ENCODE results near the gene PSMD1.

DNA sequence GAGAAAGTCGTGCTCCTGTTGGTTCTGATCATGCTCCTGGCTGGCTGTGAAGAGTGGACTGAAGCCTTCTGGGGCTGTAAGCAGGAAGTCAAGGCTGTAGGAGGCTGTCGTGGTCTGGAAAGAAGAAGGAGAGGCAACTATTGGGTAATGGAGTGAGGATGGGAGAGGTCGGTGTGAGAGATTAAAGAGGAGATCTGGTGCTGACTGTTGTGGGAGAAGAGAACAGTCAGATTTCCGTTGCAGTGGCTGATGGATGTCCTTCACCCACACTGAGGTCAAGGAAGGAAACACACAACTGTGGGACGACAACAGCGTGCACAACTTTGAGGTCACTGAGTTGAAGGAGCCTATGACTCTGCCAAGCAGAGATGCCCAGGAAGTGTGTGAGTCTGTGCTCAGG, 2.8 kb upstream of the PSMD1 start:
- TF ChIP-seq, protein P1, sequence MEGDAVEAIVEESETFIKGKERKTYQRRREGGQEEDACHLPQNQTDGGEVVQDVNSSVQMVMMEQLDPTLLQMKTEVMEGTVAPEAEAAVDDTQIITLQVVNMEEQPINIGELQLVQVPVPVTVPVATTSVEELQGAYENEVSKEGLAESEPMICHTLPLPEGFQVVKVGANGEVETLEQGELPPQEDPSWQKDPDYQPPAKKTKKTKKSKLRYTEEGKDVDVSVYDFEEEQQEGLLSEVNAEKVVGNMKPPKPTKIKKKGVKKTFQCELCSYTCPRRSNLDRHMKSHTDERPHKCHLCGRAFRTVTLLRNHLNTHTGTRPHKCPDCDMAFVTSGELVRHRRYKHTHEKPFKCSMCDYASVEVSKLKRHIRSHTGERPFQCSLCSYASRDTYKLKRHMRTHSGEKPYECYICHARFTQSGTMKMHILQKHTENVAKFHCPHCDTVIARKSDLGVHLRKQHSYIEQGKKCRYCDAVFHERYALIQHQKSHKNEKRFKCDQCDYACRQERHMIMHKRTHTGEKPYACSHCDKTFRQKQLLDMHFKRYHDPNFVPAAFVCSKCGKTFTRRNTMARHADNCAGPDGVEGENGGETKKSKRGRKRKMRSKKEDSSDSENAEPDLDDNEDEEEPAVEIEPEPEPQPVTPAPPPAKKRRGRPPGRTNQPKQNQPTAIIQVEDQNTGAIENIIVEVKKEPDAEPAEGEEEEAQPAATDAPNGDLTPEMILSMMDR (IDR thresholded peaks at IDR 0.05): no peak
- no peak for TF ChIP-seq EZH2 (IDR thresholded peaks at IDR 0.05)

Measured in neural progenitor cell (in vitro differentiated cells).